ENCODE results near the gene SLC22A15.

The SLC22A15 gene

GRCh38 chr1:116008656-116009390 lies 32.5 kb downstream of the SLC22A15 start:
- no peak for DNase-seq (ENCODE audit: extremely low read depth, low read depth)
- H3K4me3 ChIP-seq (replicated peaks; ENCODE audit: low read depth, low read length), result no peak overlapping the region
- no peak for TF ChIP-seq CTCF (IDR thresholded peaks at IDR 0.05; ENCODE audit: low read depth, low read length, missing control alignments)

- TF ChIP-seq CTCF (IDR thresholded peaks at IDR 0.05; ENCODE audit: low read depth, low read length, missing control alignments), result no peak
- H3K4me3 ChIP-seq (replicated peaks; ENCODE audit: low read depth, low read length), result no peak overlapping the region
- DNase-seq (ENCODE audit: extremely low read depth, low read depth), result no peak
These were observed 36.4 kb downstream of the SLC22A15 start for GRCh38 chr1:116012716-116013115.

GRCh38 chr1:116015679-116016078 lies 39.4 kb downstream of the SLC22A15 start:
- H3K4me3 ChIP-seq (replicated peaks; ENCODE audit: low read depth, low read length), result no peak overlapping the region
- DNase-seq (ENCODE audit: extremely low read depth, low read depth), result no peak
- TF ChIP-seq CTCF (IDR thresholded peaks at IDR 0.05; ENCODE audit: low read depth, low read length, missing control alignments), result no peak

- TF ChIP-seq CTCF (IDR thresholded peaks at IDR 0.05; ENCODE audit: low read depth, low read length, missing control alignments), result no peak
These were observed 41.7 kb downstream of the SLC22A15 start for GRCh38 chr1:116018007-116018406.

GRCh38 chr1:116019653-116020253 lies 43.4 kb downstream of the SLC22A15 start:
- TF ChIP-seq CTCF (IDR thresholded peaks at IDR 0.05; ENCODE audit: low read depth, low read length, missing control alignments), result no peak
- DNase-seq (ENCODE audit: extremely low read depth, low read depth), result no peak
- H3K4me3 ChIP-seq (replicated peaks; ENCODE audit: low read depth, low read length), result no peak overlapping the region

More at GRCh38 chr1:116018007-116018406, 41.7 kb downstream of the SLC22A15 start:
- H3K4me3 ChIP-seq (replicated peaks; ENCODE audit: low read depth, low read length), result no peak overlapping the region
- DNase-seq (ENCODE audit: extremely low read depth, low read depth), result no peak

- peak; percentile 16 for DNase-seq (ENCODE audit: extremely low read depth, low read depth)
- H3K4me3 ChIP-seq (replicated peaks; ENCODE audit: low read depth, low read length), result no peak overlapping the region
- peak; percentile 78 for TF ChIP-seq CTCF (IDR thresholded peaks at IDR 0.05; ENCODE audit: low read depth, low read length, missing control alignments)
These were observed 44.5 kb downstream of the SLC22A15 start for GRCh38 chr1:116020668-116021272.
